HepG2 (cell line): ENCODE results near the gene HINT2.

Source experiments
- ASH2L ChIP-seq: fragments of 300-600, 200-600 bp; sonication (generic); IDR thresholded peaks from 2 replicates; pipeline ENCODE4 v1.7.0; 2017; ENCODE audit warnings: low read depth, mild to moderate bottlenecking, moderate library complexity, mixed read lengths, low read length; ENCODE audit not compliant: insufficient read length
- BRF2 ChIP-seq: sonication (generic); formaldehyde crosslinking; IDR thresholded peaks from 2 replicates; pipeline ENCODE4 v1.8.1; 2022; ENCODE audit warnings: mild to moderate bottlenecking, missing genetic modification reagents
- CHD4 ChIP-seq: fragments of 200-600 bp; sonication (generic); IDR thresholded peaks from 2 replicates; pipeline ENCODE4 v1.7.0; 2017; ENCODE audit warnings: mild to moderate bottlenecking, low read length, borderline replicate concordance
- ETV5 ChIP-seq: IDR thresholded peaks from 2 replicates; pipeline ENCODE4 v1.6.1; 2018; ENCODE audit warnings: missing biosample characterization, missing genetic modification reagents, inconsistent platforms, borderline replicate concordance
- POLR2A ChIP-seq, 2 experiments: IDR thresholded peaks; 2 replicates each; pipeline ENCODE4 v1.6.1; 2011; ENCODE audit warnings: low read depth in 2 of 2, low read length in 2 of 2, mild to moderate bottlenecking in 1 of 2, moderate library complexity in 1 of 2; ENCODE audit not compliant: insufficient read depth in 1 of 2
- RBAK ChIP-seq: sonication (generic); formaldehyde crosslinking; IDR thresholded peaks from 2 replicates; pipeline ENCODE4 v1.5.1; 2020; ENCODE audit warnings: mild to moderate bottlenecking, missing genetic modification reagents
- TBL1XR1 ChIP-seq: fragments of 150-350 bp; IDR thresholded peaks from 2 replicates; pipeline ENCODE4 v1.6.1; 2014; ENCODE audit warnings: borderline replicate concordance, low read length; ENCODE audit not compliant: partially characterized antibody
- TCF7 ChIP-seq: sonication (generic); IDR thresholded peaks from 2 replicates; pipeline ENCODE4 v1.6.1; 2016; ENCODE audit warnings: antibody characterized with exemption, low read depth
- ZNF83 ChIP-seq: sonication (generic); formaldehyde crosslinking; IDR thresholded peaks from 2 replicates; pipeline ENCODE4 v1.4.0; 2020; ENCODE audit warnings: missing genetic modification reagents, mild to moderate bottlenecking, borderline replicate concordance
- ZSCAN12 ChIP-seq: sonication (generic); formaldehyde crosslinking; IDR thresholded peaks from 2 replicates; pipeline ENCODE4 v1.9.0; 2021; ENCODE audit warnings: mild to moderate bottlenecking, missing genetic modification reagents
- TF ChIP-seq, protein P1 (sequence below), 2 experiments: sonication (generic) in 1 of 2; formaldehyde crosslinking in 1 of 2; IDR thresholded peaks; 2 replicates each; pipeline versions ENCODE4 v1.5.1 to v1.6.1; 2011 to 2020; ENCODE audit warnings: borderline replicate concordance in 1 of 2, low read depth in 1 of 2, low read length in 1 of 2, mild to moderate bottlenecking in 1 of 2, missing genetic modification reagents in 1 of 2, moderate library complexity in 1 of 2
- TF ChIP-seq, protein P2 (sequence below): sonication (generic); formaldehyde crosslinking; IDR thresholded peaks from 2 replicates; pipeline ENCODE4 v1.5.0; 2020; ENCODE audit warnings: missing genetic modification reagents, mild to moderate bottlenecking, borderline replicate concordance
- TF ChIP-seq, protein P3 (sequence below): sonication (generic); formaldehyde crosslinking; IDR thresholded peaks from 2 replicates; pipeline ENCODE4 v1.5.0; 2020; ENCODE audit warnings: mild to moderate bottlenecking, missing genetic modification reagents, moderate library complexity

DNA sequence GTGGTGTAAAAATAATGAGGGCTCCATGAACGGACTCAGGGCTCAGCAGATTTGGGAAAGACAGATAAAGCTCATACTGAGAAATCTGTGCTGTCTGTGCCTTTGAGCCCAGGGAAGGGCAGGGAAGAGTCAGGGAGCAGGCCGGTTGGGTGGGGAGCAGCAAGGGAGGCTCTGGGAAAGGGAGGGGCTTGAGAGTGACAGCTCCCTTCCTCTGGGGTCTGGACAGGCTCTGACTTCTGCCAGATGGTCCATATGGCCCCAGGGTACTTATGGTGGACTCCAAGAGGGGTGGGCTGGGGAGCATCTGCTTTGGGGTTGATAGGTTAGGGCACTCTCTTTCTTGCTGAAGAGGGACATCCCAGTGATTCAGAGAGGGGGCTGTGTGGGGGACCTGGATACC is 21.4 kb downstream of the HINT2 start:
- TF ChIP-seq TBL1XR1 (no peak), ZNF83 (no peak), BRF2 (CRISPR knock-in tag) (no peak), TCF7 (no peak), RBAK (CRISPR knock-in tag) (no peak), ZSCAN12 (CRISPR knock-in tag) (no peak), ASH2L (no peak), CHD4 (no peak), POLR2A (IDR thresholded peaks at IDR 0.05; ENCODE audit: insufficient read depth in 1 of 2, low read depth in 2 of 2, low read length in 2 of 2) (no peak), ETV5 (CRISPR knock-in tag) (no peak)
- TF ChIP-seq, protein P1, sequence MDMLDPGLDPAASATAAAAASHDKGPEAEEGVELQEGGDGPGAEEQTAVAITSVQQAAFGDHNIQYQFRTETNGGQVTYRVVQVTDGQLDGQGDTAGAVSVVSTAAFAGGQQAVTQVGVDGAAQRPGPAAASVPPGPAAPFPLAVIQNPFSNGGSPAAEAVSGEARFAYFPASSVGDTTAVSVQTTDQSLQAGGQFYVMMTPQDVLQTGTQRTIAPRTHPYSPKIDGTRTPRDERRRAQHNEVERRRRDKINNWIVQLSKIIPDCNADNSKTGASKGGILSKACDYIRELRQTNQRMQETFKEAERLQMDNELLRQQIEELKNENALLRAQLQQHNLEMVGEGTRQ (IDR thresholded peaks at IDR 0.05; ENCODE audit: low read depth, low read length) = no peak
- TF ChIP-seq, protein P1 (CRISPR knock-in tag; IDR thresholded peaks at IDR 0.05; ENCODE audit: borderline replicate concordance) = no peak
- TF ChIP-seq, protein P2, sequence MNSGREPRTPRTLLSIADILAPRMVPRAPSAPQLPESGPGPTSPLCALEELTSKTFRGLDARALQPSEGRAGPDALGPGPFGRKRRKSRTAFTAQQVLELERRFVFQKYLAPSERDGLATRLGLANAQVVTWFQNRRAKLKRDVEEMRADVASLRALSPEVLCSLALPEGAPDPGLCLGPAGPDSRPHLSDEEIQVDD = no peak
- TF ChIP-seq, protein P3, sequence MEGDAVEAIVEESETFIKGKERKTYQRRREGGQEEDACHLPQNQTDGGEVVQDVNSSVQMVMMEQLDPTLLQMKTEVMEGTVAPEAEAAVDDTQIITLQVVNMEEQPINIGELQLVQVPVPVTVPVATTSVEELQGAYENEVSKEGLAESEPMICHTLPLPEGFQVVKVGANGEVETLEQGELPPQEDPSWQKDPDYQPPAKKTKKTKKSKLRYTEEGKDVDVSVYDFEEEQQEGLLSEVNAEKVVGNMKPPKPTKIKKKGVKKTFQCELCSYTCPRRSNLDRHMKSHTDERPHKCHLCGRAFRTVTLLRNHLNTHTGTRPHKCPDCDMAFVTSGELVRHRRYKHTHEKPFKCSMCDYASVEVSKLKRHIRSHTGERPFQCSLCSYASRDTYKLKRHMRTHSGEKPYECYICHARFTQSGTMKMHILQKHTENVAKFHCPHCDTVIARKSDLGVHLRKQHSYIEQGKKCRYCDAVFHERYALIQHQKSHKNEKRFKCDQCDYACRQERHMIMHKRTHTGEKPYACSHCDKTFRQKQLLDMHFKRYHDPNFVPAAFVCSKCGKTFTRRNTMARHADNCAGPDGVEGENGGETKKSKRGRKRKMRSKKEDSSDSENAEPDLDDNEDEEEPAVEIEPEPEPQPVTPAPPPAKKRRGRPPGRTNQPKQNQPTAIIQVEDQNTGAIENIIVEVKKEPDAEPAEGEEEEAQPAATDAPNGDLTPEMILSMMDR (CRISPR knock-in tag) = no peak
